Superior temporal gyrus (tissue), 1 donor: ENCODE measurements around the gene TMEM87B.

Experiments
- DNase-seq: peaks from one replicate; pipeline ENCODE4 v3.0.0-alpha.2; 2016; ENCODE audit errors: extremely low spot score

TMEM87B gene

DNA sequence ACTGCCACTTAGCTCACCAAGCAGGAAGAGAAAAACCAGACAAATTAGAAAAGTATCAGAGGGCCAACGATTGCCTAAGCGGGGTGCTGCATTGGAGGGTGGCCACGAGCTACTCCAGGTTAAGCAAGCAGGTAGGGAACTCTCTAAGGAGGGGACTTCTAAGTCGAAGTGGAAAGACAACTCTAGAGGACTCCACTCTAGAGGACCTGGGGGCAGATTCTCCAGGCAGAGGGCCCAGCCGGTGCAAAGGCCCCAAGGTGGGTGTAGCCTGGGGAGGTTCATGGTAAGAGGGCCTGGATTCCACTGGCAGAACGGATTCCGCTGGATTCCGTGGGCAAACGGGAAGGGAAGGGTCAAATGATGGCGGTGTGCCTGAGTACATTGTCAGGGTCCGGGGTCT is 95.8 kb downstream of the TMEM87B start:
- DNase-seq: no peak

DNA sequence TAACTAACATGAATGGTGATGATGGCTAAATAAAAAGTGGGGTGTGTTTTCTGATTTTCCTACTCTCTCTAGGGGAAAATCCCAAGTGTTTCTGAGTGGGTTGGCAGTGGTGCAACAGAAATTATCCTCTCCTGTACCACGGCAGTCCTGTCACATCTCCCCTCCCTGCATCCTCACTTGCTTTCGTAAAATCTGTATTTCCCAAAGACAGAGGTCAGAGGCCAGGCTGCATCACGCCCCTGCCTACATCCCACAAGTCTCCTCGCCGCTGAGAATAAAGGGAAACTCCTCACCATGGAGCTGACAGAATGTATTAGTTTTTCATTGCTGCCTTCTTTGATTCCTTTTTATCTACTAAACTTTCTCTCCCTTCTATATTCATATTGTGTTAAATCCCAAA is 96.2 kb downstream of the TMEM87B start:
- DNase-seq: no peak

DNA sequence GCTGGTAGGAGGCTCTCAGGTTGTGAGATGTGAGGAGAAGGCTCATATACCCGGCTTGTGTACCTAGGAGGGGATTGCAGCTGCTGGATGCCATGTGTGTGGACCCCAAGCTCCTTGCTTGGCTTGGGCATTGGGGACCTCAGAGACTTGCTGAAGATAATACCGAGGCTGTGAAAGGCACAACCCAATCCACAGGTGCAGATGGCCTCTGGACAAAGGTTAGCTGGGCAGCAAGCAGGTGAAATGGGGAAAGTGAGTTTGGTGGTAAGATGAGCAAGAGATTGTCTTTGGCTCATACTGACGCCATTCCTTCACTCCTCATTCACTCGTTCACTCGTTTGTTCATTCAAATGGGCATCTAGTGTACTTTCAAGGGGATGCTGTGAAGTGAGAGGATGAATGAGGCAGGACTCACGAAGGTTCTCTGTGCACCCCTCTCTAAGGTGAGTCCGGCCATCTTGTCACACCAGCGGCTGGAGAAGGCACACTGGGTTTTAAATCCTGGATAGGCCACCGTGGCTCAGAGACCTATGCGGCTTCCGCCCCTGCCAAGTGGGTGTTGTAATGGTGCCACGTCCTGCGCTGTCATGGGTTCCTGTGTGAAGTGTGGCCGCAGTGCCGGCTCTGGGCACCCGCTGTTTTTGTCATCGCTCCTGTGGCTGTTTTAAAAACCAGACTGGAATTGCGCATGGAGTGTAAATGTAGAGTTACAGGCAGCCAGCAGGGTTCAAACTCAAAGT is 96.8 kb downstream of the TMEM87B start:
- DNase-seq: no peak

DNA sequence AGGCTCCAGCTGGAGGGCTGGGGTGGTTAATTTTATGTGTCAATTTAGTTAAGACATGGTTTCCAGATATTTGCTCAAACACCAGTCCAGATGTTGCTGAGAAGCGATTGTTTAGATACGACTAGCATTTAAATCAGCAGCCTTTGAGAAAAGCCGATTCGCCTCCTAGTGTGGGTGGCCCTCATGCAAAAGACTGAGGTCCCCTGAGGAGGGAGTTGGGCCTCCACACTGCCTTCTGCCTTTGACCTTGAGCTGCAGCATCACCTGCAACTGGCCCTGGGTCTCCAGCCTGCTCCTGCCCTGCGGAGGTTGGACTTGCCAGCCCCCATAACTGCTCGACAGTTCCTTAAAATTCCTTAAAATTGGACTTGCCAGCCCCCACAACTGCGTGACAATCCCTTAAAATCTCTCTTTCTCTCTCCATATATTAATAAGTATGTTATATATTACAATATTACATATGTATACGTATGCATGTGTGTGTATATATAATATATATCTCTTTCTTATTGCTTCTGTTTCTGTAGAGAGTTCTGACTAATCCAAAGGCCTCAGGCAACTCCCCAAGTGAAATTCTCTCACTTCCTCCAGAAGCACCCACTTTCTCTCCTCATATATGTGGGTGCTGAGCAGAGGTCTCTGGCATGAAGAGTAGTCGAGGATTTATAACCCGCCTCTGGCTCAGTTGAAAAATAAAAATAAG is 97.6 kb downstream of the TMEM87B start:
- DNase-seq: no peak

DNA sequence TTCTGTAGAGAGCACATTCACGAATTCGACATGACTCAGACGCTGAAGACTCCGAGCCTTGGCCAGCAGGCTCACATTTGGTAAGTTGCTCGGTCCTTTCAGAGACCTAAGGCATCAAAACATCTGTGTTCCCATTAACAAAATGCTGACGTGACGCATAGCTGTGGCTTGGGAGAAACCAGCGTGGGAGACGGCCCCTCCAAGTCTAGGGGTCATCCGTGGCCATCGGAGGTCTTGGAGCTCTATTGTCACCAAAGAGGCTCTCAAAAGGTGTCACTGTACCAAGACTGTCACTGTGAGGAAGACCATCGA is 98.1 kb downstream of the TMEM87B start:
- no peak for DNase-seq

DNA sequence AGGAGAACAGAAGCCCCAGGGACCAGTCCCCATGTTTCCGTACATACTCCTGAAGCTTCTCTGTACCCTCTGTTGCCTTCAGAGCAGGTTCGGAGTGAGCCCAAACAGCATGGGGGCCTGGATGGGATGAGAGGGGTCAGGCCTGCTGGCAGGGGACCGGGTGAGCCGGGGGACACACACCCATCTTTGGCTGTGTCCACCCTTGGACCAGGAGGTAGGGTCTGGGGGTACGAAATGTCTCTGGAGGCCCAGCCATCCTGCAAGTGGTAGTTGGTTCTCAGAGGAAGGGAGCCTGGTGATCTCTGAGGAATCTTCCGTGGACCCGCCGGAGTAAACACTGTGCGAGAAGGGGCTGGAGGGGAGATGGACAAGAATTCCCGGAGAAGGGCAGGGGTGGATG is 98.4 kb downstream of the TMEM87B start:
- DNase-seq: no peak

DNA sequence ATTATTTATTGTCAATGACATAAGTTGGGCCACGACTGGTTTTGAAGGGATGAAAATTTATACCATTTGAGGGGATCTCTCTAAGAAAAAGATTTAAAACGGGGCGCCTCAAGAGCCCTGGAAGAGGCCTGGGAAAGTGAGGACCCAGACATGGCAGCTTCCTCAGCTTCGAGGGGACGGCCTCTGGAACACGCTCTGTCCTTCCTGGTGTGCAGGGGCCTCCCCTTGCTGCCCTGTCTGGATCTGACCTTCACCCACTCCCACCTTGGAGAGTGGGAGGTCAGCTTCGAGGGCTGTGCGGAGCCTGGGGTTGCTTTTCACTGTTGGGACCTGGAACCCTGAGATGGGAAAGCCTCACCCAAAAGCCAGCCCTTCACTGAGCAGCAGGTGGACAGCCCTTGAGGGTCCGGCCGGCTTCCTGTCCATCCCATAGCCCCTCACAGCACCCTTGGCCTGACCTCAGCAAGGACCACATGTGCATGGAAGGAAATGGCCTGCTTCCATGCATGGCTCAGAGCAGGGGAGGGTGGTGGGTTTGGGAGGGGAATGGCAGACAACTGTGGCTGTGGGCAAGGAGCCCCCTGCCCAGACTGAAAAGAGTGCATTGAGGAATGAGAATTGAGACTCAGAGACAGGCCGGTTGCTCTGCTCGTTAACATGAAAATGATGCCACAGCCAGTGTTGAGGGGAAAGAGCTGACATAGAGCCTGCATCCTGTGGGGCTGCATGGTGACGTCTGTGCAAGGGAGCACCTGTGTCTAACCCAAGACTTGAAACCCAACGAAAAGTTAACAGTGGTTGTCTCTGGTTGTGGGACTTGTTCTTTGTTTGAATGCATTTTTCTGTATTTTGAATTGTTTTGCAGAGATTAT is 99.4 kb downstream of the TMEM87B start:
- DNase-seq: no peak

DNA sequence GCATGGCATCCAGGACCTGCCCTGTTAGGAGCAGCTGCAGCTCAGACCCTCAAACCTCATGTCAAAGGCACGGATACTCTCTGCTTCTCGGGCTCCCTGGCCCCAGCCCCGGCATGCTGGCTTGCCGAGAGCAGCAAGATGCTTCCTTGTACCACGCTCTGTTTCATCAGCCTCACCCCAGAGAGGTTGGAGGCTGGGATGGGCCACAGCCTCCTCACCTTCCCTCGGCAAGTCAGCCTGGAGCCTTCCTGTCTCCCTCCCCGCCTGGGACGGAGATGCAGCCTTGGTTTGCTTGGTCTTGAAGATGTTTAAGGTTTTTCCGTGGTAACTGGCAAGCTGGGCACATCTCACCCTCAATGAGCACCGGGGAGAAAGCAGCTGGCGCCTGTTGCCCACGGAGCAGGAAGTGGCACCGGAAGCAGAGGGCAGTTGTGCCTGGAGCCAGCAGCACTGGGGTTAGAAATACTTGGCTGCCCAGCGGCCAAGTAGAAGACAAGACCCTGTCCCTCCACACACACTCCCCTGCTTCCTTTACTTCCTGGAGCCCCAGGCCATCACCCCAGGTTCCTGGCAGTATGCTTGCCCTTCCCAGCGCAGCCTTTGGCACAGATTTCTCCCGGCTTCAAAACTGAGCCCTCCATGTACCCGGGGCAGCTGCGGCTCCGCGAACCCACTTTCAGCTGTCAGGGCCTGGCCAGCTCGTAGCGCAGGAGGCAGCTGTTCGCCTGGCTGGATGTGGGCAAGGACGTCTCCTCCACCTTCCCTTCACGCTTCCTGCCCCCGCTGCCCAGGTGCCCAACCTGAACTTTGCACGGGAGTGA is 100.5 kb downstream of the TMEM87B start:
- DNase-seq: no peak

DNA sequence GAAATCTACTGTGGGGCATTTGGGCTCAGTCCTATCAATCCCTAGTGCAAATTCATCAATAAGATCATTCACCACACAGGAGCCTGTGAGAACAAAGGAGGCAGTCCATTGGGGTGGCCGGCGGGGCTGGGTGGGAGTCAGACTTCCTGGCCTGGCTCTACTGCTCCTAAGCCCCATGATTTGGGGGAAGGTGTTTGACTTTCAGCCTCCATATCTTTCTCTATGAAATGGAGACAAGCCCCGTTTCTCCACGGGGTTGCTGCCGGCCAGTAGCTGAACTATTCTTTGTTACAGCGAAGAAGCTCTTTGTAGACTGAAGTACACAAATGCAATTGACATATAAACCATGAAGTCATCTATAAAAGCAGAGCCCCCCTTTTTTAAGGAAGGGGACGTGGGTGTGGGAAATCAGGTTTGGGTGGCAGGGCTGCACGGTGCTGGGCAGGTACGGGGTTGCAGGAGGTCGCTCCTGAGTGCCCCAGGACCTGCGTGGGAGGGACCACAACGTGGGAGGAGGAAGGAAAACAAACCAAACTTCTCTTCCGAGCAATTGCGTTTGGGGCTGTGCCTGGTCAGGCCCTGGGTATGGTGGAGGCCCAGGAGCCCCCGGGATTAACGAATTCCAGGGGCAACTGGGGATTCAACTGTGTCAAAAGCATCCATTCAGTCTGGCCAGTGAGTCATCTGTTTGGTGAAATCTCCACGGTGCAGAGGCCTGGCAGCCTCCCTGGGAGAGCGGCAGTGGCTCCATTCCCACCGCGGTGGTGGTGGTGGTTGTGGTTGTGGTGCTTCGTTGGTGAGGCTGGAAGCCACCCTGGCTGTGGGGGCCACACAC is 101.3 kb downstream of the TMEM87B start:
- no peak for DNase-seq

DNA sequence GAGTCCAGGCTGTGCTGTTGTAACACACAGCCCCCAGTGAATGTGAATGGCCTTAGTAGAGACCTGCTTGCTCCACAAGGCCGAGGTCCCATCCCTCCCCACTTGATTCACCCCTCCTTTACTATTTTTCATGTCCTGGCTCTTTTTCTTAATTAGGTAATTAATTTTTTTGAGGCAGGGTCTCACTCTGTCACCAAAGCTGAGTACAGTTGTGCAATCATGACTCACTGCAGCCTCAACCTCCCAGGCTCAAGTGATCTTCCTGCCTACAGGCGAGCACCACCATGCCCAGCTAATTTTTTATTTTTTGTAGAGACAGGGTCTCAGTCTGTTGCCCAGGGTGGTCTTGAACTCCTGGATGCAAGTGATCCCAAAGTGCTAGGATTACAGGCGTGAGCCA is 102.4 kb downstream of the TMEM87B start:
- DNase-seq: no peak

DNA sequence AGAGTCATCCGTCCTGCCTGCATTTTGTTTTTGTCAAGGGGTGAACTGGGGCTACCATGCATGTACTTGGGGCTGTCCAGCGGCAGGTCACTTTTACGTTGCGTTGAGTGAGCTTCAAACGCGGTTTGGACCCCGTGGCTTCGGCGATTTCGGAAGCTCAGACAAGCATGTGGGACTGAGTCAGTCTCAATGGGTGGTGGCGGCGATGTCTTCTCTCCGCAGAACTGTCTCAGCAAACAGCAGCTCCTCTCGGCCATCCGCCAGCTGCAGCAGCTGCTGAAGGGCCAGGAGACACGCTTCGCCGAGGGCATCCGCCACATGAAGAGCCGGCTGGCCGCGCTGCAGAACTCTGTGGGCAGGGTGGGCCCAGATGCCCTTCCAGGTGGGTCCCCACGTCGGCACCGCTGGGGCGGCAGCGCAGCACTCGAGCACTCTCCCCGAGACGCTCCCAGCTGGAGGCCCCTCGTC is 104.4 kb downstream of the TMEM87B start:
- DNase-seq: no peak

DNA sequence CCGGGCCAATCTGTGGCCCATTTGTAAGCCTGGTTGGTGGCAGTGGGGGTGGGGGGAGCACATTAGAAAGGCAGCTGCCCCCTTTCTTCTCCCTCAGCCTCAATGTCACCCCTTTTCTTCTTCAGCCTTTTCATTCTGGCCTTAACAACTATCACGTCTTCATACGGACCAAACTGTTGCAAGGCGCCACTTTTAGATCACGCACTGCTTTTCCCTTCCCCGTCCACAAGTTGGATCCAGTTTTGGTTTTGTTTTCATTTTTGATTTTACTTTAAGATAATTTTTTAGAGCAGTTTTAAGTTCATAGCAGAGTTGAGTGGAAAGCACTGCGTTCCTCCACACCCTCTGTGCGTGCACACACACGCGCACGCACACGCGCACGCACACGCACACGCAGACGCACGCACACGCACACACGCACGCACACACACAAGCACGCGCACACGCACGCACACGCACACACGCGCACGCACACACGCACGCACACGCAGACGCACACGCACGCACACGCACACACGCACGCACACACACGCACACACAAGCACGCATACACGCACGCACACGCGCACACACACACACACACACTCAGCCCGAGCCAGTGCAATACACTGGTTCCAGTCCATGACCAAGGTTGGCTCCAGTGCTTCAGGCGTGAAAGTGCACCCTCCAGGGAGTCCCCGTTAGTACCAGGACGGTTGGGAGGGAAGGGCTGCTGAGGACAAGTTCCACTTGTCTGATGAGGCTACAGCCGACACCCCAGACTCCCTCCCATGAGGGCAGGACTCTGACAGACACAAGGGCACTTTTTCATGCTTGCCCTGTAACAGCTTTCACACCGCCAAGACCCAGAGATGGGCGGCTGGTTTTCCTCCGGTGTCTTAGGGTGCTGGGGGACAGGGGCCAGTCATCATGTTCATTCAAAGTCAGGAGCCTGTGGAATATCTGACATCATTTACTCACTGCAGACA is 105.5 kb downstream of the TMEM87B start:
- DNase-seq: no peak

DNA sequence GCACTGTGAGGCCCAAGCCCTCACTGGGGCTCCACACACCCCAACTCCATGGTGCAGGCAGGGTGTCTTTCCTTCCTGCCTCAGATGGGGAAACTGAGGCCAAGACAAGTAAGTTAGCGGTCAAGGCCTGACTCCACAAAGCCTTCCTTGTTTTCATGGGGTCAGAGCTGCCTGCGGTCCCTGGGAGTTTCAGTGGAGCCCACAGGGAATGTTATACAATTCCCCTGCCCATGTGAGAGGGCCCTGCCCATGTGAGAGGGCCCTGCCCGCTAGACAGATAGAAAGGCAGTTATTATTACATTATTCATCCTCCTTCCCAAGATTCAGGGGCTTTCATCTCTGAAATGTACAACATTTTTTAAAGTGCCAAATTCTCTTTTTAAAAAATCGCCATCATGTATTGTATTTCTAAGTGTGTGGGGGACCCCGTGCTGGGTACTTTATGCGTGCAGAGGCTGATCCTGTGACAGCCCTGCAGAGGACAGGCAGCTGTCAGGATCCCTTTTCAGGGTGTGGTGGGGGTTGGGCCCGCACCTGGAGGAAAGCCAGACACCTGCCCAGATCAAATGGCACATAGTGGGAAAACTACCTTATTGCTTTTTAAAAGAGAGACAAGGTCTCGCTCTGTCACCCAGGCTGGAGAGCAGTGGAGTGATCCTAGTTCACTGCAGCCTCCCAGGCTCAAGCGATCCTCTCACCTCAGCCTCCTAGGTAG is 106.5 kb downstream of the TMEM87B start:
- DNase-seq: no peak

DNA sequence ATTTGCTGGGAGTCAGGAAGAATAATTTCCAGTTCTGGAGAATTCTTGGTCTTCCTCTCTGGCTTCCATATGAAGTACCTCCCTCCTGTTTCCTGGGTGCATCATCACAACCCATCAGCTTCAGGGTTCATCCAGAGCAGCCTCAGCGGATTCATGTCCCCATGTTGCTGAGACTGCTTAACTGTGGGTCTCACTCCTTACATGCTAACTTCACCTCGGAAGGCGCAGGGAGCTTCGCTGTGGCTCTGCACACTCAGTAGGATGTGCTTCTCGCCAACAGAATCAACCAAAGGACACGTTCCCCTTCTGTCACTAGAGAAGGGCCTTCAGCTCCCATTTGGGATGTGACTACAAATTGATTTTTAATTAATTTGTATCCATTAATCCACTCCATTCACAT is 107.3 kb downstream of the TMEM87B start:
- DNase-seq: no peak

DNA sequence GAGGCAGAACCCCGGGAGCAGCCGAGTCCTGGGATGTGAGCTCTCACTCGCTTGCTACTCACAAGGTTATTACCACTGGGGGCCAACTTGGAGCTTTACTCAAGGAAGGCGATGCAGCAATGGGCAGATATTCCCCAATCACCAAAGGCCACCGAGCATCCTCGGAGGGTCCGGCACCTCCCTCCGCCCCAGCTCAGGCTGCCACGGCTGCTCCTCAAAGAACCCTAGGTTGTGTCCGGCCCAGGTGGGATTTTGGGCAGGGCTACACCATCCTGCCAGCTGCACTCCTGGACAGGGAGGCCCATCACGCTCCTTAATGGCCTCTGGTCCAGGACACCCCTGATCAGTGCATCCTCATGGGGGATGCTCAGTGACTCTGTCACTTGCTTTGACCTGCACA is 107.9 kb downstream of the TMEM87B start:
- no peak for DNase-seq

DNA sequence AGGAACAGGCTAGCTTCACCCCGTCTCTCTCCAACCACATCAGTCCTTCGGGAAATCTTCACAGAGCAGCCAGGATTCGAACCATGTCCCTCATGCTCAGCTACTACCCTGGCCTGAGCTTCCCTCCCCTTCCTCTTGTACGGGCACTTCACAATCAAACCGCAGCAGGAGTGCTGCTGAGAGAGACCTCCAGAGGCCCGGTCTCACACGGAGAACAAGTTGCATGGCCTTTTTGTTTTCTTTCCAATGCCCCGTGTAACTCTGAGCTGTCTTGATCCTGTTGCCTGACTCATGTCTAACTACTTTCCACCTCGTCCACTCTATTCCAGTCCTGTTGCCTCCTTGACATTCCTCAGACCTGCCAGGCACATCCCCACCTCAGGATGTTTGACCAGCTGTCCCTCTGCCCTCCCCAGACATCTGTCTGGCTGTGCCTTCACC is 108.5 kb downstream of the TMEM87B start:
- no peak for DNase-seq

DNA sequence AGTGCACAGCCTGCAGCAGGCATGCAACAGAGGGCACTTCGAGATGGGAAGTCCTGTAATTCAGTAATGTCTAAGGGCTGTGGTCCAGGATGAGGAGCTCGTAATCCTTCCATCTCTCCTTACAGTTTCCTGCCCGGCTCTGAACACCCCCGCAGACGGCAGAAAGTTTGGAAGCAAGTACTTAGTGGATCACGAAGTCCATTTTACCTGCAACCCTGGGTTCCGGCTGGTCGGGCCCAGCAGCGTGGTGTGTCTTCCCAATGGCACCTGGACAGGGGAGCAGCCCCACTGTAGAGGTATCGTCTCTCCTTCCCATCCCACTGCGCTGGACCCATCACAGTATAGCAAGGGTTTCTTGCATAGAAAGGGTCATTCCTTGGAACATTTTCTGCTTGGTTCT is 109.8 kb downstream of the TMEM87B start:
- DNase-seq: no peak

DNA sequence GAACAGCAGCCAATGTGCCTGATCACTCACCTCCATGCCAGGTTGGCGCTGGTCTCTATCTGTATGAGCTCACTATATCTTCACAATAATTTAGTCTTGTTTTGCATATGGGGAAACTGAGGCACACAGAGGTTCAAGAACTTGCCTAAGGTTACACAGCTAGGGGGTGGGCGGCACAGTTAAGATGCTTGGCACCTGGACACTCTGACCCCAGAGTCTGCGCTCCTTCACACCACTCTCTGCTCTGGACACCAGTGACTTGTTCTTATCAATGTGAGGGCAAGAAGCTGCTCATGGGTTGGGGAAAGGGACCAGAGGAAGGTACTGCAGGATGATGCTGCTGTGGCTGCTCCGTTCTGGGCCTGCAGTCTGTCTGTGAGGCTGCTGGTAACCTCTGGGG is 110.2 kb downstream of the TMEM87B start:
- DNase-seq: no peak
